Trophoblast cell (in vitro differentiated cells and primary cell): ENCODE measurements around the gene ARFGEF3.

Experiments
- DNase-seq, 2 donors: peaks; one replicate each; pipeline ENCODE4 v3.0.0-alpha.2; 2016
- H2AFZ ChIP-seq: 2 replicates; pipeline ENCODE4 v1.6.1; 2013; ENCODE audit warnings: low read length, moderate library complexity, mild to moderate bottlenecking; ENCODE audit not compliant: insufficient read depth, poor library complexity
- H2AK5ac ChIP-seq: 2 replicates; pipeline ENCODE4 v1.6.1; 2013; ENCODE audit warnings: mild to moderate bottlenecking, low read length
- H2BK120ac ChIP-seq: 2 replicates; pipeline ENCODE4 v1.6.1; 2013; ENCODE audit warnings: low read length, mild to moderate bottlenecking, moderate library complexity; ENCODE audit not compliant: insufficient read depth, poor library complexity
- H2BK12ac ChIP-seq: 2 replicates; pipeline ENCODE4 v1.6.1; 2013; ENCODE audit warnings: mild to moderate bottlenecking, low read length, moderate library complexity
- H2BK5ac ChIP-seq: 2 replicates; pipeline ENCODE4 v1.6.1; 2013; ENCODE audit warnings: low read length, low read depth, moderate library complexity, mild to moderate bottlenecking; ENCODE audit not compliant: poor library complexity
- H3K14ac ChIP-seq: 2 replicates; pipeline ENCODE4 v1.6.1; 2013; ENCODE audit warnings: mild to moderate bottlenecking, low read length
- H3K18ac ChIP-seq: 2 replicates; pipeline ENCODE4 v1.6.1; 2013; ENCODE audit warnings: mild to moderate bottlenecking, low read length
- H3K23ac ChIP-seq: 2 replicates; pipeline ENCODE4 v1.6.1; 2013; ENCODE audit warnings: low read length
- H3K27ac ChIP-seq: 2 replicates; pipeline ENCODE4 v1.5.1; 2013; ENCODE audit warnings: low read depth, mild to moderate bottlenecking, inconsistent platforms, low read length, moderate library complexity
- H3K27me3 ChIP-seq: 2 replicates; pipeline ENCODE4 v1.6.1; 2013; ENCODE audit warnings: inconsistent platforms, mild to moderate bottlenecking, low read length, moderate library complexity; ENCODE audit not compliant: insufficient read depth
- H3K36me3 ChIP-seq, 2 experiments: 1 replicate in 1 of 2; 2 replicates in 1 of 2; pipeline ENCODE4 v1.6.1; 2013; ENCODE audit warnings: low read length in 2 of 2, mild to moderate bottlenecking in 2 of 2, moderate library complexity in 1 of 2; ENCODE audit not compliant: insufficient read depth in 2 of 2, control insufficient read depth in 1 of 2
- H3K4ac ChIP-seq: 2 replicates; pipeline ENCODE4 v1.6.1; 2013; ENCODE audit warnings: low read depth, mild to moderate bottlenecking, low read length, moderate library complexity
- H3K4me1 ChIP-seq, 2 experiments: 1 replicate in 1 of 2; 2 replicates in 1 of 2; pipeline ENCODE4 v1.6.1; 2013; ENCODE audit warnings: low read length in 2 of 2, mild to moderate bottlenecking in 2 of 2, moderate library complexity in 1 of 2; ENCODE audit not compliant: insufficient read depth in 2 of 2, control insufficient read depth in 1 of 2
- H3K4me2 ChIP-seq: 2 replicates; pipeline ENCODE4 v1.6.1; 2013; ENCODE audit warnings: inconsistent platforms, mild to moderate bottlenecking, low read length, moderate library complexity
- H3K4me3 ChIP-seq: 2 replicates; pipeline ENCODE4 v1.5.1; 2013; ENCODE audit warnings: mild to moderate bottlenecking, low read depth, low read length, inconsistent platforms
- H3K79me1 ChIP-seq: one replicate; pipeline ENCODE4 v1.6.1; 2013; ENCODE audit warnings: low read length
- H3K79me2 ChIP-seq: 2 replicates; pipeline ENCODE4 v1.6.1; 2013; ENCODE audit warnings: low read length, mild to moderate bottlenecking; ENCODE audit not compliant: control insufficient read depth, insufficient read depth, poor library complexity
- H3K9ac ChIP-seq: 2 replicates; pipeline ENCODE4 v1.6.1; 2013; ENCODE audit warnings: mild to moderate bottlenecking, low read length
- H3K9me3 ChIP-seq: 2 replicates; pipeline ENCODE4 v1.6.1; 2013; ENCODE audit warnings: low read depth, mild to moderate bottlenecking, control low read depth, inconsistent platforms, low read length; ENCODE audit not compliant: insufficient read depth
- H4K12ac ChIP-seq: 2 replicates; pipeline ENCODE4 v1.6.1; 2013; ENCODE audit warnings: low read depth, mild to moderate bottlenecking, low read length, moderate library complexity
- H4K8ac ChIP-seq: 2 replicates; pipeline ENCODE4 v1.6.1; 2013; ENCODE audit warnings: low read depth, mild to moderate bottlenecking, low read length, moderate library complexity
- H4K91ac ChIP-seq: one replicate; pipeline ENCODE4 v1.6.1; 2013; ENCODE audit warnings: low read depth, mild to moderate bottlenecking, low read length, moderate library complexity
- WGBS: extraction: QIAGEN DNeasy Blood & Tissue Kit; methylation state at CpG from one replicate; pipeline ENCODE4 v1.1.7; 2013; ENCODE audit warnings: missing lambda C conversion rate; ENCODE audit not compliant: insufficient read length, insufficient coverage; ENCODE audit errors: extremely low coverage; 5-methylcytosine and 5-hydroxymethylcytosine counted together

The ARFGEF3 gene

GRCh38 chr6:138219901-138220300 lies 58.2 kb downstream of the ARFGEF3 start:
- Histone ChIP-seq H2BK120ac (no peak overlapping the region), H3K27ac (no peak overlapping the region), H2AK5ac (no peak overlapping the region), H3K9me3 (no peaks in the 10 kb centered on the region), H3K4ac (no peak overlapping the region), H2BK12ac (no peak overlapping the region), H3K4me3 (no peak overlapping the region), H3K18ac (no peak overlapping the region), H4K91ac (no peak overlapping the region), H3K4me2 (no peak overlapping the region), H3K79me2 (no peaks in the 10 kb centered on the region), H2AFZ (no peak overlapping the region), H3K36me3 (no peaks in the 10 kb centered on the region), H3K4me1 (no peaks in the 10 kb centered on the region), H2BK5ac (no peak overlapping the region), H4K8ac (no peak overlapping the region), H3K23ac (no peak overlapping the region), H3K9ac (no peak overlapping the region), H3K79me1 (no peaks in the 10 kb centered on the region), H3K27me3 (no peaks in the 10 kb centered on the region), H3K14ac (no peak overlapping the region), H4K12ac (no peak overlapping the region)
- no CpG with 5 or more reads among the region's 4 CpGs for WGBS
- DNase-seq, result no peak

GRCh38 chr6:138222901-138223546 lies 61.3 kb downstream of the ARFGEF3 start:
- H3K14ac ChIP-seq, result no peak overlapping the region
- H2BK5ac ChIP-seq, result no peak overlapping the region
- no peak overlapping the region for H3K4ac ChIP-seq
- no peak overlapping the region for H3K9ac ChIP-seq
- no peak overlapping the region for H4K8ac ChIP-seq
- H3K79me2 ChIP-seq, result no peaks in the 10 kb centered on the region
- H3K18ac ChIP-seq, result no peak overlapping the region
- no peaks in the 10 kb centered on the region for H3K79me1 ChIP-seq
- no peak overlapping the region for H3K27ac ChIP-seq
- H2AK5ac ChIP-seq, result no peak overlapping the region
- no peak overlapping the region for H3K4me3 ChIP-seq
- no peak for DNase-seq
- H3K4me1 ChIP-seq, result no peaks in the 10 kb centered on the region
- no peak overlapping the region for H2BK12ac ChIP-seq
- H4K91ac ChIP-seq, result no peak overlapping the region
- H3K4me2 ChIP-seq, result no peak overlapping the region
- no peak overlapping the region for H2BK120ac ChIP-seq
- H3K23ac ChIP-seq, result no peak overlapping the region
- H3K27me3 ChIP-seq, result no peaks in the 10 kb centered on the region
- no peaks in the 10 kb centered on the region for H3K36me3 ChIP-seq
- H2AFZ ChIP-seq, result no peak overlapping the region
- H3K9me3 ChIP-seq, result no peaks in the 10 kb centered on the region
- no peak overlapping the region for H4K12ac ChIP-seq
- WGBS, result no CpG with 5 or more reads among the region's 4 CpGs

GRCh38 chr6:138225953-138226352 lies 64.2 kb downstream of the ARFGEF3 start:
- Histone ChIP-seq H3K4me1 (no peaks in the 10 kb centered on the region), H3K27me3 (no peaks in the 10 kb centered on the region), H3K79me2 (no peaks in the 10 kb centered on the region), H3K79me1 (no peaks in the 10 kb centered on the region), H3K36me3 (no peaks in the 10 kb centered on the region), H4K8ac (no peak overlapping the region), H3K27ac (no peak overlapping the region), H4K12ac (no peak overlapping the region), H3K9me3 (no peaks in the 10 kb centered on the region), H3K4me2 (no peak overlapping the region), H3K14ac (no peak overlapping the region), H3K4me3 (no peak overlapping the region), H3K23ac (no peak overlapping the region), H2BK12ac (no peak overlapping the region), H2AFZ (no peak overlapping the region), H3K18ac (no peak overlapping the region), H4K91ac (no peak overlapping the region), H3K9ac (no peak overlapping the region), H2BK120ac (no peak overlapping the region), H2AK5ac (no peak overlapping the region), H3K4ac (no peak overlapping the region), H2BK5ac (no peak overlapping the region)
- no peak for DNase-seq
- no CpG with 5 or more reads among the region's 4 CpGs for WGBS

GRCh38 chr6:138226700-138227315 lies 65.1 kb downstream of the ARFGEF3 start:
- Histone ChIP-seq H2BK120ac (no peak overlapping the region), H3K18ac (no peak overlapping the region), H2AK5ac (no peak overlapping the region), H3K27ac (no peak overlapping the region), H3K4ac (no peak overlapping the region), H3K36me3 (no peaks in the 10 kb centered on the region), H3K79me1 (no peaks in the 10 kb centered on the region), H3K27me3 (no peaks in the 10 kb centered on the region), H3K4me1 (no peaks in the 10 kb centered on the region), H3K4me3 (no peak overlapping the region), H4K91ac (no peak overlapping the region), H3K9ac (no peak overlapping the region), H3K14ac (no peak overlapping the region), H2BK5ac (no peak overlapping the region), H4K8ac (no peak overlapping the region), H4K12ac (no peak overlapping the region), H2AFZ (no peak overlapping the region), H3K23ac (no peak overlapping the region), H3K9me3 (no peaks in the 10 kb centered on the region), H2BK12ac (no peak overlapping the region), H3K4me2 (no peak overlapping the region), H3K79me2 (no peaks in the 10 kb centered on the region)
- no peak for DNase-seq
- no CpG with 5 or more reads among the region's 4 CpGs for WGBS
